A549 treated with CORT108297 at 1 μM for 4 hours (cell line): Measurements from ENCODE around the gene GPR3. TPM values are rescaled to one million over a fixed set of nuclear protein-coding genes. Genes with fewer than 3 reads are reported as not detected.

Experiments
- total RNA-seq: library from RNA; stranded (reverse); fragments of 200-300 nt; extraction: Qiagen RNA extraction; gene quantifications from 5 replicates; pipeline ENCODE4 v1.2.3, GENCODE V29; 2022

GPR3 gene
- total RNA-seq = 1.4 to 2.3 TPM (median 2.1 TPM) in 5 replicates

GRCh38 chr1:27392096-27392777 lies at the start of gene GPR3:
TSS of gene GPR3 (plus strand) at chr1:27392622. CDS start at chr1:27393799, 1,177 bp downstream.

GRCh38 chr1:27366411-27367159 lies 25.8 kb upstream of the GPR3 start, which contains the start of gene MAP3K6:
TSS of gene MAP3K6 (minus strand) at chr1:27366961. CDS start at chr1:27366597, 364 bp downstream.

GRCh38 chr1:27374362-27375086 lies 17.9 kb upstream of the GPR3 start, which contains the start of gene FCN3:
TSS of gene FCN3 (minus strand) at chr1:27374824. CDS start at chr1:27374818, 6 bp downstream.

GRCh38 chr1:27383039-27383605 lies 9.3 kb upstream of the GPR3 start, which contains the start of gene CD164L2:
TSS of gene CD164L2 (minus strand) at chr1:27383333. CDS start at chr1:27383239, 94 bp downstream.

Other genes with a start within 250 kb of the GPR3 start
- 11.4 to 13.4 TPM (median 12.7 TPM) in 5 replicates for gene SLC9A1, start 237.5 kb upstream of the GPR3 start, total RNA-seq
- gene WDTC1, start 158.0 kb upstream of the GPR3 start, total RNA-seq = 6.0 to 8.0 TPM (median 7.4 TPM) in 5 replicates
- 40.1 to 51.0 TPM (median 50.4 TPM) in 5 replicates for gene TMEM222, start 70.5 kb upstream of the GPR3 start, total RNA-seq
- 0.30 to 0.88 TPM (median 0.56 TPM) in 5 replicates for gene SYTL1, start 50.6 kb upstream of the GPR3 start, total RNA-seq
- gene MAP3K6, start 25.7 kb upstream of the GPR3 start, total RNA-seq = 8.1 to 13.8 TPM (median 10.2 TPM) in 5 replicates
- not detected in 5 replicates for gene FCN3, start 17.8 kb upstream of the GPR3 start, total RNA-seq
- not detected in 5 replicates for gene CD164L2, start 9.3 kb upstream of the GPR3 start, total RNA-seq
- 43.3 to 55.3 TPM (median 50.0 TPM) in 5 replicates for gene WASF2, start 97.5 kb downstream of the GPR3 start, total RNA-seq
- gene AHDC1, start 211.5 kb downstream of the GPR3 start, total RNA-seq = 13.7 to 21.3 TPM (median 18.2 TPM) in 5 replicates
- gene FGR, start 242.6 kb downstream of the GPR3 start, total RNA-seq = 0.05 to 0.06 TPM in 2 of 5 replicates, not detected in the others